ENCODE results near the gene TMEM229B.
A peak's percentile ranks its signal among the peaks of the same experiment; 100 is the strongest.

TMEM229B gene

GRCh38 chr14:67529947-67530935 is 41.7 kb upstream of the TMEM229B start:
- H3K4me3 ChIP-seq (replicated peaks; ENCODE audit: low read depth, low read length), result no peak overlapping the region
- no peak for DNase-seq (ENCODE audit: low read depth)
- TF ChIP-seq, protein P1, sequence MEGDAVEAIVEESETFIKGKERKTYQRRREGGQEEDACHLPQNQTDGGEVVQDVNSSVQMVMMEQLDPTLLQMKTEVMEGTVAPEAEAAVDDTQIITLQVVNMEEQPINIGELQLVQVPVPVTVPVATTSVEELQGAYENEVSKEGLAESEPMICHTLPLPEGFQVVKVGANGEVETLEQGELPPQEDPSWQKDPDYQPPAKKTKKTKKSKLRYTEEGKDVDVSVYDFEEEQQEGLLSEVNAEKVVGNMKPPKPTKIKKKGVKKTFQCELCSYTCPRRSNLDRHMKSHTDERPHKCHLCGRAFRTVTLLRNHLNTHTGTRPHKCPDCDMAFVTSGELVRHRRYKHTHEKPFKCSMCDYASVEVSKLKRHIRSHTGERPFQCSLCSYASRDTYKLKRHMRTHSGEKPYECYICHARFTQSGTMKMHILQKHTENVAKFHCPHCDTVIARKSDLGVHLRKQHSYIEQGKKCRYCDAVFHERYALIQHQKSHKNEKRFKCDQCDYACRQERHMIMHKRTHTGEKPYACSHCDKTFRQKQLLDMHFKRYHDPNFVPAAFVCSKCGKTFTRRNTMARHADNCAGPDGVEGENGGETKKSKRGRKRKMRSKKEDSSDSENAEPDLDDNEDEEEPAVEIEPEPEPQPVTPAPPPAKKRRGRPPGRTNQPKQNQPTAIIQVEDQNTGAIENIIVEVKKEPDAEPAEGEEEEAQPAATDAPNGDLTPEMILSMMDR (IDR thresholded peaks at IDR 0.05; ENCODE audit: low read length, missing control alignments), result no peak

GRCh38 chr14:67528276-67528675 is 39.8 kb upstream of the TMEM229B start:
- DNase-seq (ENCODE audit: low read depth), result no peak
- TF ChIP-seq, protein P1 (IDR thresholded peaks at IDR 0.05; ENCODE audit: low read length, missing control alignments), result no peak
- H3K4me3 ChIP-seq (replicated peaks; ENCODE audit: low read depth, low read length), result no peak overlapping the region

DNA sequence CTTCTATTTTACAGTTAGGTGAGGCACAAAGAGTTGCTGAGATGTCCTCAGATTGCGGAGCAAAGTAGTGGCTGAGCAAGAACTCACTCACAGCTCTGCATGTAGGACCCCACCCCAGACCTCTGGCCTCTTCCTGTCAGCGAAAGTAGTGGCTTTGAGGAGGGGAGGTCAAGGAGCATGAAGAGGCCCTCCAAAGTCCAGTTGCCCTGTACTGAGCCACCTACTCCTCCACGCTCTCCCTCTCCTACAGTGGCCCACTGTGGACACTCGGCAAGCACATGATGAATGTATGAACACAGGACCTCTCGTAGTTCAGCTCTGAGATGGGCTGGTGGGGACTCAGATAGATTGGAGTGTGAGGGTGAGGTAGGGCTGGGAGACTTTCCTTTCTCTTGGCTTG is 39.2 kb upstream of the TMEM229B start:
- TF ChIP-seq, protein P1 (IDR thresholded peaks at IDR 0.05; ENCODE audit: low read length, missing control alignments), result no peak
- DNase-seq (ENCODE audit: low read depth), result no peak
- H3K4me3 ChIP-seq (replicated peaks; ENCODE audit: low read depth, low read length), result no peak overlapping the region

GRCh38 chr14:67526676-67527459 is 38.3 kb upstream of the TMEM229B start:
- TF ChIP-seq, protein P1 (IDR thresholded peaks at IDR 0.05; ENCODE audit: low read length, missing control alignments), result peak; percentile 72
- peak; percentile 63 for DNase-seq (ENCODE audit: low read depth)

GRCh38 chr14:67526181-67526580 is 37.7 kb upstream of the TMEM229B start:
- TF ChIP-seq, protein P1 (IDR thresholded peaks at IDR 0.05; ENCODE audit: low read length, missing control alignments), result no peak
- H3K4me3 ChIP-seq (replicated peaks; ENCODE audit: low read depth, low read length), result no peak overlapping the region
- DNase-seq (ENCODE audit: low read depth), result no peak

More at GRCh38 chr14:67526676-67527459, 38.3 kb upstream of the TMEM229B start:
- H3K4me3 ChIP-seq (replicated peaks; ENCODE audit: low read depth, low read length), result no peak overlapping the region

DNA sequence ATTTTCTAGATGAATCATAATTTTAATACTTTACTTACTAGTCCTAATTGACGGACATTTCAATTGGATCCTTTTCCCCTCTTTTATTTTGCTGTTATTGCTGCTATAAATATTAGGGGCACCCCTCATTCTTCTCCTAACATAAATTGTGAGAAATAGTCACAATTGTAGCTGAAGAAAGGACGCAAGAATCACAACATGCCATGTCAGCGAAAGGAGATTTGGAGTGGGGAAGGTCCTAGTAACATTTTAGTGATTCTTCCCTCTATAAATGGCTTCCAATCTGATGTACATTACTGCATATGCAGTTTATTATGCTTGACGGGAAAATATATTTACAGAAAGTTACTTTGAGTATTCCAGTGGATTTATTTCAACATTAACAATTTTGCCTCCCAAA is 36.9 kb upstream of the TMEM229B start:
- TF ChIP-seq, protein P1 (IDR thresholded peaks at IDR 0.05; ENCODE audit: low read length, missing control alignments), result no peak
- no peak for DNase-seq (ENCODE audit: low read depth)
- no peak overlapping the region for H3K4me3 ChIP-seq (replicated peaks; ENCODE audit: low read depth, low read length)

Data from fibroblast of pulmonary artery (primary cell).